Endothelial cell of umbilical vein (primary cell): ENCODE data around the gene ATG7.

ENCODE experiments used
- EZH2 ChIP-seq: IDR thresholded peaks from 2 replicates; pipeline ENCODE4 v1.6.1; 2012; ENCODE audit warnings: borderline replicate concordance, low read depth, mild to moderate bottlenecking, moderate library complexity, low read length, inconsistent platforms; ENCODE audit not compliant: severe bottlenecking
- POLR2A ChIP-seq: IDR thresholded peaks from 2 replicates; pipeline ENCODE4 v1.6.1; 2012; ENCODE audit warnings: low read depth, mild to moderate bottlenecking, control low read depth, low read length
- TF ChIP-seq, protein P1 (sequence below): IDR thresholded peaks from 2 replicates; pipeline ENCODE4 v1.6.1; 2011; ENCODE audit not compliant: insufficient read depth, insufficient read length
- TF ChIP-seq, protein P2 (sequence below), 2 donors: IDR thresholded peaks; 1 replicate in 1 of 2; 2 replicates in 1 of 2; pipeline ENCODE4 v1.5.1; 2011; ENCODE audit warnings: low read length in 2 of 2, mild to moderate bottlenecking in 2 of 2, moderate library complexity in 2 of 2, control low read depth in 1 of 2, inconsistent platforms in 1 of 2, low read depth in 1 of 2; ENCODE audit not compliant: insufficient read depth in 1 of 2; ENCODE audit errors: extremely low read depth in 1 of 2

DNA sequence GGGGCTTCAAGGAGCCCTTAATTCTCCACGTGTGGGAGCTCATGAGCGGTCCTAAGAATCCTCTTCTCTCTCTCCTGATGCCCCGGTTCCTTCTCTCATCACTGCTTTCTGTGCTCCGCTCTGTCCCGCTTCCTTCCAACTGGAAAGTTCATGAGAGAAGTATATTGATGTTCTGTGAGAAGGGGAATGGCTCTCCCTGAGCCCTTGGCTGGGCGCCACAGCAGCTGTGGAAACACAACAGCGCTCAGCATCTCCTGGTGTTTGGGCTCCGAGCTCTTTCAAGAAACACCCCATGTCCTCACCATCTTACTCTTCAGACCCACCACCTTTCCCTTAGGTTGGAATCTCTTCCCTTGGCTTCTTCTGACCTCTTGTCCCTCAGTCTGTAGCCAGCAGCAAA, 209.8 kb downstream of the ATG7 start:
- no peak for TF ChIP-seq POLR2A
- TF ChIP-seq, protein P1, sequence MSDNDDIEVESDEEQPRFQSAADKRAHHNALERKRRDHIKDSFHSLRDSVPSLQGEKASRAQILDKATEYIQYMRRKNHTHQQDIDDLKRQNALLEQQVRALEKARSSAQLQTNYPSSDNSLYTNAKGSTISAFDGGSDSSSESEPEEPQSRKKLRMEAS: no peak
- TF ChIP-seq, protein P2, sequence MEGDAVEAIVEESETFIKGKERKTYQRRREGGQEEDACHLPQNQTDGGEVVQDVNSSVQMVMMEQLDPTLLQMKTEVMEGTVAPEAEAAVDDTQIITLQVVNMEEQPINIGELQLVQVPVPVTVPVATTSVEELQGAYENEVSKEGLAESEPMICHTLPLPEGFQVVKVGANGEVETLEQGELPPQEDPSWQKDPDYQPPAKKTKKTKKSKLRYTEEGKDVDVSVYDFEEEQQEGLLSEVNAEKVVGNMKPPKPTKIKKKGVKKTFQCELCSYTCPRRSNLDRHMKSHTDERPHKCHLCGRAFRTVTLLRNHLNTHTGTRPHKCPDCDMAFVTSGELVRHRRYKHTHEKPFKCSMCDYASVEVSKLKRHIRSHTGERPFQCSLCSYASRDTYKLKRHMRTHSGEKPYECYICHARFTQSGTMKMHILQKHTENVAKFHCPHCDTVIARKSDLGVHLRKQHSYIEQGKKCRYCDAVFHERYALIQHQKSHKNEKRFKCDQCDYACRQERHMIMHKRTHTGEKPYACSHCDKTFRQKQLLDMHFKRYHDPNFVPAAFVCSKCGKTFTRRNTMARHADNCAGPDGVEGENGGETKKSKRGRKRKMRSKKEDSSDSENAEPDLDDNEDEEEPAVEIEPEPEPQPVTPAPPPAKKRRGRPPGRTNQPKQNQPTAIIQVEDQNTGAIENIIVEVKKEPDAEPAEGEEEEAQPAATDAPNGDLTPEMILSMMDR (IDR thresholded peaks at IDR 0.05; ENCODE audit: extremely low read depth in 1 of 2, insufficient read depth in 1 of 2, low read depth in 1 of 2, low read length in 2 of 2): no peak
- no peak for TF ChIP-seq EZH2
